COR-L47 (cell line): Measurements from ENCODE around the gene PTX3.

ENCODE experiments used
- DNase-seq: peaks from one replicate; lab custom pipeline; 2025; lab: John Stamatoyannopoulos, UW

Gene PTX3

DNA sequence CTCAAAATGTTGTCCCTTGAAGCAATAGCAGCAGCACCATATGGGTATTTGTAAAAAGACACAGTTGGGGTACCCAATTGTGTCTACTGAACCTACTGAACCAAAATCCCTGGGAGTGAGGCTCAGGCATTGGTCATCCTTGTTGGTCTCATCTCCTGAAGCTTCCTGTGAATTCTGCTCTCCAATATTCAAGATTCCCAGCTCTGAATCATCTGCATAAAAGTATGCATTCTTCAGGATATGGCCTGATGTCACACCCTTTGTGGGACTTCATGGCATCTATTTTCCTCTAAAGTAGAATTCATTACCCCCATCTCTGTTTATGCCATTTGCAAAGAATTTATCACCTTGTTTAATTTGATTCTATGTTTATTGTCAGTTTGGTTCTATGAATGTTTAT, 13.3 kb upstream of the PTX3 start:
- no peak for DNase-seq

DNA sequence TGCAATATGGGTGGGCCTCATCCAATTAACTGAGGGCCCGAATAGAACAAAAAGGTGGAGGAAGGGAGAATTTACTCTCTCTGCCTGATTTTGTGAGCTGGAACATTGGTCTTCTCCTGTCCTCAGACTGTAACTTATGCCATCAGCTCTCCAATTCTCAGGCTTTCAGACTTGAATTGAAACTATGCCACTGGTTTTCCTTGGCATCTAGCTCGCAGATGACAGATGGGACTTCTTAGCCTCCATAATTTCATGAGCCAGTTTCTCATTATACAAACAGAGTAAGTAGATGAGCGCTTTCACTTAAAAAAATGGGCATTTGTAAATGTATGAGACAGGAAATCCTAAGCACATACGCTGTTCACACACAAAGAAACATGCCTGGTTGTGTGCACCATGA, 8.7 kb upstream of the PTX3 start:
- no peak for DNase-seq

GRCh38 chr3:157428853-157429252, 7.8 kb upstream of the PTX3 start:
- DNase-seq = no peak

DNA sequence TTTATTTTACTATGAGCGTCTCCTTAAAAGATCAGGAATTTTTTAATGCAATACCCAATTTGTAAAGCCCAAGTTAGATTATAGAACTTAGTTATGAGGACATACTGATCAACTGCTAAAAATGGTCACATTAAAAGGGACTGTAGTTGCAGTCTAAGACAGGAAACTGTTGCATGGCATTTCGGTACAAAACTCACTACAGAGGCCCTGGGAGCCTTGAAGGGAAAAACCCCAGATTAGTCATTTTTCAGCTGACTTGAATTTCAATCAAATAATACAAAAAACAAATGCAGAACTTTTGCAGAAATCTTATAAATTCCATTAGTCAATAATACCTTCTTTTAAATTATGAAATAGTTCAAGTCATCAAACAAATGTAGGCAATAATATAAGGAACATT, 6.9 kb upstream of the PTX3 start:
- DNase-seq = no peak

GRCh38 chr3:157438194-157438730, 1.6 kb downstream of the PTX3 start:
- DNase-seq = peak; percentile 37

DNA sequence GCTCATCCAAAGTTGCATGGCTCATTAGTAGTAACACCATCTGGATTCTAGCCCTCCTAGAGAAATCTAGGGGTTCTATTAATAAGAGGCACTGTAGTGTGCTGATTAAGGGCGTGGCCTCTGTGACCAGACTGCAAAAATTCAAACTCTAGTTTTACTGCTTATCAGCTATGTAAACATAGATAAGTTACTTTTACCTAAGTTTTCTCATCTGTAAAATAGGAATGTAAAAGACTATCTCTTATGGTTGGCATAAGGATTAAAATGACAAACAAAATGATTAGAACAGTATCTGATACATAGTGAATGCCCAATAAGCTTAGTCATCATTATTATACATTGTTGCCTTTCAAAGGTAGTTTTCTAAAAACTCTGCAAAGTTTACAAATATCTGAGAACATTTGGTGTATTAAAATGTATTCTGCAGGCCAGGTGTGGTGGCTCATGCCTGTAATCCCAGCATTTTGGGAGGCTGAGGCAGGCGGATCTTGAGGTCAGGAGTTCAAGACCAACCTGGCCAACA, 4.5 kb downstream of the PTX3 start:
- no peak for DNase-seq

- no peak for DNase-seq
Observed at GRCh38 chr3:157442729-157443128, 6.1 kb downstream of the PTX3 start.

DNA sequence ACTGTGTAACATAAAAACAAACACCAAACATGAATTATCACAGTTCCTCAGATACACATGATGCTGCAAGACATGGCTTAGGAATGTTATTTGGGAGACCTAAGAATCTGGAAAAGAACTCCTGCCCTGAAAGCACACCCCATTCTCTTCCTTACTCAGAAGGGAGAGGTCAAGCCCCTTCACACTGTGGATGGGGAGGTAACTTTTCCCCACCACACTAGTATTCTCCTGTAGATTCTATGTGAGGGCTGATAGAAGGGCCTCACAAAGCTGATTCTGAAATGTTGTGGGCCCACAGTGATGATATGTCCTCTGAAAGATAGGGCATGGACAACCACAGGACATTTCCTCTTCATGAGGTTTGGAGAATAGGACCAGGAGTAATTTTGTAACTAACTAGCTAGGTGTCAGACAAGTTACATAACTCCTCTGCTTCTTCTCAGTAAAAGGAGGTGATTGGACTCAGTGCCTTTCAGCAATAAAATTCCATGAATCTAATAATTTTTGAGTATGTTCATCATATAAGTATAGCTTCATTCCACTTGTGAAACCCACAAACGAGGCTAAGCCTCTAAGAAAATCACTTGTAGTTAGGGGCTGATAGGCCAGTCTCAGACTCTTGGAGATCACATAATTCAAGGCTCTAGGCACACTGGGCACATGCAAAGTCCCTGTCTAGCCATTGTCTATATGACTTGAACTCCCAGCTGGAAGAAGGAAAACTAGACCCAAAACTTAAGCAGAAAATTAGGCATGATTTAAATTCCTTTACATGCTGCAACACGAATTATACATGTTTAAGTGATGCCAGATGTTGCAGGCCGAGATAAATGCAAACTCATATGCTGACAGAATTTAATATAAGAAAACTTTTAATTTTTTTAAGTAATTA, 7.5 kb downstream of the PTX3 start:
- no peak for DNase-seq

- DNase-seq = no peak
Observed at GRCh38 chr3:157444797-157445184, 8.1 kb downstream of the PTX3 start.

DNA sequence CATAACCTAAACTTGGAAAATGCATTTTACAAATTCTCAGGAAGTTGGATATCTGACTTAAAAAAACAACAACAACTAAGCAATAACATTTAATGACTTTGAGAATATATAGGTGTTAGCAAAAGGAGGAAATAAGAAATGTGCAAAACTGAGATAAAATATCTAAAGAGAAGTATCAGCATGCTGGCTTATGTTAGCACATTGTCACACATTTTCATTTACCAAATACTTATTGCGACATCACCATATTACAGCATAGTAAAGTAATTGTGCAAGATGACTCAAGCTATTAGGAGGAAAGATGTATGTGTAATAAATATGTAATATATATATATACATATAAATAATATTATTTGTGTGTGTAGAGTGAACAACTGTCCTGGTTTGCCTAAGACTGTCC, 9.2 kb downstream of the PTX3 start:
- no peak for DNase-seq

- DNase-seq = no peak
Observed at GRCh38 chr3:157447026-157447694, 10.5 kb downstream of the PTX3 start.

- no peak for DNase-seq
Observed at GRCh38 chr3:157452097-157452496, 15.4 kb downstream of the PTX3 start.

GRCh38 chr3:157453824-157454223, 17.2 kb downstream of the PTX3 start:
- no peak for DNase-seq

- DNase-seq = no peak
Observed at GRCh38 chr3:157459706-157460105, 23.1 kb downstream of the PTX3 start.

DNA sequence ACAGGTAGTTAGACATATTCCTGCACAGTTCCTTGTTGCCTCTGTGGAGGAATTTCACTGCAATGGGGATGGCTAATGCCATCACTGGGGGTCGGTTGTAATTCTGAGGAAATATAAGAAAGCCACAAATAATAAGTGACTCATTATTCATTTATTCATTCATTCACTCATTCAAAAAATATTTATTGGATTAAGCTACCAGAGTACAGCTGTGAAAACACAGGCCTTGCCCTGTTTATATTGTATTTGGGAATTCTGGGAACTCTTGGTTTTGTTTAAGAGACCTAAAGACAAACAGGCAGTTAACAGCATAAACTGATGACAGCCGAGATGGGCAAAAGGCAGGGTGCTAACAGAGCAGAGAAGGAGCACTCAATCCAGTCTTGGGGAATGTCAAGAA, 23.6 kb downstream of the PTX3 start:
- DNase-seq = no peak

- no peak for DNase-seq
Observed at GRCh38 chr3:157463816-157464215, 27.2 kb downstream of the PTX3 start.

DNA sequence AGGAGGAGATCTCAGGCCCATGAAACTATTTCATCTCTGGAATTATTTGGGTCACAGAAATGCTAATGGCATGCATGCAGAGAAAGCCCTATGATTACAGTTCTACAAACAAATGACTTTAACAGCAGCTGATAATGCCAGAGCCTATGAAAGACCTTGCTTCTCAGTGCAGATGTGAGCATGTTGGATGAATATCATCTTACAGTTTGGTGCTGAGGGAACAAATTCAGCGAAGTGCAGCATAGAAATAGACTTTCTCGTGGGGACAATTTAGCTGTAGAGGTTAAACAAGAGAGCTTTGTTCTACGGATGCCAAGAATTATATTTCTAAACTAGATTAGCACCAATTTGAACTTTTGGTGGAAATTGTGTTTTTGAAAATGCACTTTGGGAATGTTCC, 27.7 kb downstream of the PTX3 start:
- DNase-seq = no peak

DNA sequence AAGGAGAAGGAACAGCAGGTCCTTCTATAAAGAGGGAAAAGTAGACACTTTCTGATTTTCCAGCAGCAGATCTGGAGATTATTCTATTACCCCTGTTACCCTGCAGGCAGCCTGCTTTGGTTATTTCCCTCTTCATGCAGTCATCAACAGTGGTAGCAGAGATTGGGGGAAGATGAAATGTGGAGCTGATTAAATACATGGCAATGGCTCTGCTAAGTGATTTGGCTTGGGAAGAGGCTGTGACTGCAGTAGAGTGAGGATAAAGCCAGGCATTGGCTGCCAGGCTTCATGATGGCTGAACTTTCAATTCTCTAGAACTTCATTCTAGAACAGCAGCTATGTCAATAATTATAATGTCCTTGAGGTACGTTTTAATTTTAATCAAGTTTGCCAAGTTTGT, 29.1 kb downstream of the PTX3 start:
- no peak for DNase-seq

DNA sequence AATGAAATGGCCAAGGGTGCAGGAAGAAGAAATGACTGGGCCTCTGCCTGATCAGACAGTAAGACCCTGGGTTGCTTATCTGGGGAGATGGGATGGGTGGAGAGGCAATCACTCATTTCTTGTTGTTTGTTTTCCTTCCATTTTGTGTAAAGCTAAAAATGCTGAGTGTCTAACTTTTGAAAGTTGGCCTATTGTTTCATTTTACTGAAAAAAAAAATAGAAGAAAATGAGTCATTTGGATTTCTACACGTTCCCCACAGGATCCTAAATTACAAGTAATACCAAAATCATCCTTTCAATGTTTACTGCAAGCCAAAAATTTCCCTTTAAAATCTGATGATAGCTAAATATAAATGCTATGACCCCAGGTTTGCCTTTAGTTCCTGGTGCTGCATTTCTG, 30.6 kb downstream of the PTX3 start:
- no peak for DNase-seq

DNA sequence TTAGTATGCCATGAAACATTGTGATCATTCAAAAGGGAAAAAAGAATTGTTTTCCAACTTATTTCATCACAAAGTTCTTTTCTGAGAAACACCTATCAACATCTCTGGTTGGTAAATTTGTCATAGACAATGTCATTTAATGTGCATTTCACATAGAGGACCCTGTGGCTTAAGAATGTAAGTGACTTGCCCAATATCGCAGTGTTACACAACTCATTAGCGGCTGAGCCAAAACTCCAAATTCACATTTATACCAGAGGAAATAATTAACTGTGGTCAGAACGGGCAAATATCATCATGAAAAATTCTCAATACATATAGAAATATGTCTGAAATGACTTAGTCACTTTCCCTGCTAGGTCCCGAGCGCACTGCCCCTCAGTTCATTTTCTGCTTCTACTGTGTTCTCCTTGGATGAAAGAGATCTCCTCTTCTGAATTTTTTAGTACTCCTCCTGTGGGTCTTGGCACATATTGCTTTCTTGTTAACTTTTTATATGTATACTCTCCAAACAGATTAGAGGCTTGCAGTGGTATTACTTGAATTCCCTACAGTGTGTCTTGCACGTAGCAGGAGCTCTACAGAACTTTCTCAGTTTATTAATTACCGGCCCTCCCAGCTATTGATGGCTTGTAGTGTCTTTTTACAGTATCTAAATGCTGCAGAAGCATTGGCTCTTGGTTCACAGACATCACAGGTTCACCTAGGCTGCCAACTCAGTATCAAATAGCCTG, 33.1 kb downstream of the PTX3 start:
- DNase-seq = no peak

DNA sequence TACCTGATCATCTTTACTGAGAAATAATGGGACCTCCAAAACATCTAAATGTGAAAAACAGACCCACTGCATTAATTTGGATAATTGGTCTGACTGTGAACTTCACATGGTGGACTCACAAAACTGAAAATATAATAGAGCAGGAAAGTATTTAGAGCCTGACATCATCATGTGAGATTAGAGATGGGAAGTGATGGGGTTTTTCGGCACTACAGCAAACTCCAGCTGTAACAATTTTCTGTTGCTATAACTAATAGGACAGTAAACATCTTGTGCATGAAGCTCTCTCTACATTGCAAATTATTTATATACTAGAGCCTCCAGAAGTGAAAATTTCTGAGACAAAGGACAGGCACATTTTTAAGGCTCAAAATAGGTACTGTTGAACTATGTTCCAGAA, 34.4 kb downstream of the PTX3 start:
- DNase-seq = no peak

DNA sequence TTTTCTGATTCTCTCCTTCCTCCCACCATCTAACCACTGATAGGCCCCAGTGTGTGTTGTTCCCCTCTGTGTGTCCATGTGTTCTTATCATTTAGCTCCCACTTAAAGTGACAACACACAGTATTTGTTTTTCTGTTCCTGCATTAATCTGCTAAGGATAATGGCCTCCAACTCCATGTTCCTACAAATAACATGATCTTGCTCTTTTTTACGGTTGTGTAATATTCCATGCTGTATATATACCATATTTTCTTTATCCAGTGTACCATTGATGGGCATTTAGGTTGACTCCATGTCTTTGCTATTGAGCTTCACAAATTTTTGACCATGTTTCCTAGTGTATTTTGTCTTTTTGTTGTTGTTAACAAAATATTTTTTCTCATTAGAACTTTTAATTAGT, 36.0 kb downstream of the PTX3 start:
- DNase-seq = no peak
